Stimulated activated CD8-positive, alpha-beta memory T cell treated with anti-CD3 and anti-CD28 coated beads, Interleukin-2, amount 100 ng/mL, for 1 hour (primary cell): ENCODE data around the gene DAG1.
A peak's percentile ranks its signal among the peaks of the same experiment; 100 is the strongest.

Source experiments
- DNase-seq, 2 donors: peaks; one replicate each; pipeline ENCODE4 v3.0.0-alpha.2; 2020; ENCODE audit warnings: low read depth in 2 of 2

Gene DAG1

DNA sequence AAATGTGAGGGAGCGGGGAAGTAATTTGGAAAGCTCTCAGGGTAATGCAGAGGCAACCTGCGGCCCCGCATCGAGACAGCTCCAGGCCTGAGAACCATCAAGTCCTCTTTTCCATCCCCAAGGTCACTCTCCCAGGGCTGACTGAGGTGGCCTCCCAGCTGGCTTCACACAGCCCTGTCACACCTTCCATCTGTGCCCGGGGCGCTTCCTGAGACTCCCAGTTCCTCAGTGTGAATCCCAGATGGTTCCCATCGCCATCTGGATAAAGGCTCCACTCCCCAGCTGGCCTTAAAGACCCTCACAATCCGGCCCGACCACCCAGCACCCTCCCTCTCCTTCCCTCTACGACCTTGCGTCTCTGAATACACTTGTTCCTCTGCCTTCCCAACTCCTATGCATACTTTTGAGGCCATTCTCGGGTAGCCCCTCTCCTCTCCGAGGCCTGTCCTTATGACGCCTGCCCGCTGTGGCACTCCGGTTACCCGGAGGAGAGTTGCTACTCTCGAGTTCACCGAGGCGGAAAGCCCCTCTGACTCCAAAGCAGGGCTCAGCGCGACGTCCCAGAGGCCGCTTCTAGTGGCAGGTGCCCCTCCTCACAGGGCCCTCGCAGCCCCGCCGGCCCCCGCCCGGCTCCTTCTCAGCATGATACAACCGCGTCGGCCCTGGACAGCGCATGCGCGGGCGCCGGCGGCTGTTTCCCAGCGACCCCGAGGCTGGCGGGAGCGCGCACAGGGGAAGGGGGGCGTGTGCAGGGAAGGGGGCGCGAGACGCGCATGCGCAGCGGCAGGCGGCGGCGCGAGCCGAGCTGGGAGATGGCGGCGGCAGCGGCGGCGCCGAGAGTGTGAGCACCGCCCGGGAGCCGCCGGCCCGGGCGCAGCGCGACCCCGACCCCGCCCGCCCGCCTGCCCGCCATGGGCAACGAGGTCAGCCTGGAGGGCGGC, 83.9 kb downstream of the DAG1 start, which contains the start of gene BSN:
Gene BSN, plus strand, starts transcription at position 786 of the 941 bp plus-strand sequence. Its CDS starts 126 bp downstream, at position 912.
- DNase-seq: peak; percentile 81 to 87

DNA sequence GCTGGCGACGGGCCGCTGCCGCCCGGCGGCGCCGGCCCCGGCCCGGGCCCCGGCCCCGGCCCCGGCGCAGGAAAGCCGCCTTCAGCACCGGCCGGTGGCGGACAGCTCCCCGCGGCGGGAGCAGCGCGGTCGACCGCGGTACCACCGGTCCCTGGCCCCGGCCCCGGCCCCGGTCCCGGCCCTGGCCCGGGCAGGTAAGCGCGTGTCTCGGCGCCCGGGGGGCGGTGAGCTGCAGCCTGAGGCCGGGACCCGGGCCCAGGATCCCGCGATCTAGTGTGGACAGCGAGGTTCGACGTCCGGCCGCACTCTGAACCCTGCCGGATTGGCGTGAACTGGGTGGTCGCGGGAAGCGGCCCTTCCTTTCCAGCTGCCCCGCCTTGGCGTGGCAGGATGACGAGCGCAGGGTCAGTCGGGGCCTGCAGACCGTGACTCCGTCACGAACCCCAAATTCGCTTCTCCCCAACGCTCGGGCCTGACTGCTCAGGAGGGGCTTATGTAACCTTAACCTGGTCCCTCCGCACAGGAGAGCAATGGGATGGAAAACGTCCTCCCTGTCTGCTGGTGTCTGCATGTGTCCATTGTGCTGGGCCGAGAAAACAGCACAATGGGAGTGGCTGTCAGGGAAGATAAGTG, 84.7 kb downstream of the DAG1 start:
- DNase-seq: peak in 1 of 2 donors; percentile 14

DNA sequence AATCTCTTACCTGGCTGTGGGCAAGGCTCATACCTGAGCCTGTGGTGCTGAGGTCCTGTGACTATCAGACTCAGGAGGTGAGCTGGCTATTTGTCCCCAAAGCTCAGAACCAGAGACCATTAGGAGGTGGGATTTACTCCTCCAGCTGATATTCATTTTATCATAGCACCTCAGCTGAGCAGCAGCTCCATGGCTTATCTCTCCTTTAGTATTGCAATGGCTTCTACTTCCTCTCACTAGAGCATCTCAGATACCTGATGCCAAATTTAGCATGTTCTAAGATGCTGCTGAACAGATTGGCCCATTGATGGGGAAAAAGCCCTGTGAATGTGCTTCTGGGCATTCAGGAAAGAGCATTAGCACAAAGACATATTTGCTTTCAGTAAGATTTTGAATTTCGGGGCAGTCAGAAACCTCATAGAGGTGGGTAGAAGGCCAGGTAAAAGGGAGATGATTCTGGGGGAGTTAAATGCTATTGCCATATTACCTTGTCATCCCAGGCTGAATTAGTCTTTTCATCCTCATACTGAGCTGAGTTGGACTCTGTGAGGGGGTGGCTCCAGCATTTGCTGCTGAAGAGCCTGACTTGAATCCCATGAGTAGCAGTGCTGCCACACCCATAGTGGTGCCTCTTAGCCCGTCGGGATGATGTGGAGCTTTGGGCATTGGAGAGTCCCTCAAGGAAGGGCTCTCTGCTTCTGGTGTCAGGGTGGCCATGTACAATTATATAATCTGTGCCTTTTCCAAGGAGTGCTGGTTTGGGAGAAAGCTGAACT, 86.6 kb downstream of the DAG1 start:
- no peak for DNase-seq

DNA sequence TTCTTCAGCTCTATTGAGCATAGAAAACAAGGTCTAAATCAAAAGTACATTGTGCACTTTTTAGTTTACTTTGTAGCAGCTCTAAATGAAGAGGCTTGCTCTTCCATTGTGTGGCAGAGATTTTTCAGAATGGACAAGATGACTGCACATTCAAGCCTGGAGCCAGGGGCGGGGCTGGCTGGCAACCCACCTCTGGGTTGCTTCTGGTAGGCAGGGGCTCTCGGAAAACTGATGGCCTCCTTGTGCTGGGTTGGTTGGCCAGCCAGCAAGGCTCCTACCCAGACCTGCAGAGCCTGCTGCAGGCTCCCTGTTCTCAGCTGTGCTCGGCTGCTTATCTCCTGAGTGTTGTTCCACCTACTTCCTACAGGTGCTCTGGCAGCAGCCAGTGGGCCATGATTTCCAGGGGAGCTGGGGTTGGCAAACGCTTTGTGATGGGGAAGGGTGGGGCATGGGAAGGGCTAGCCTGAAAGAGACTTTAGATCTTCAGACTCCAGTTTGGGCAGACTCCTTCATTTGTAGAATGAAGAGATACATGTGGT, 93.0 kb downstream of the DAG1 start:
- DNase-seq: no peak

DNA sequence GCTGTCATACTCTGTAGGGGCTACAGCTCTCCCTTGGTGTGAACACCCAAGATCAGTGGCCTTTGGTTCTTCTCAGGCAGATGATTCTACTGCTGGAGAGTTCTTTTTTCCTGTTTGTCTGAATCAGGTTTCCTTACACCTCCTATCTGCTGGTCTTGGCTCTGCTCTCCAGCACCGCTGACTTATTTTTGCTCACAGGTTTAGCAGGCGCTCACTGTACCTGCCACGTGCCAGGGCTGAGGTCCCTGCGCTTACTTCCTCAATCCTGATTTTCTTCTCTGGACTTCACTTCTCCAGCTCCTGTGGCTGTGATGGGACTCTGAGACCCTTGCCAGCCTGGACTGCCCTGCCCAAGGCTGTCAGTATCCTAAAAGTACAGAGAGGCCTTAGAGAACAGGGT, 93.7 kb downstream of the DAG1 start:
- no peak for DNase-seq

DNA sequence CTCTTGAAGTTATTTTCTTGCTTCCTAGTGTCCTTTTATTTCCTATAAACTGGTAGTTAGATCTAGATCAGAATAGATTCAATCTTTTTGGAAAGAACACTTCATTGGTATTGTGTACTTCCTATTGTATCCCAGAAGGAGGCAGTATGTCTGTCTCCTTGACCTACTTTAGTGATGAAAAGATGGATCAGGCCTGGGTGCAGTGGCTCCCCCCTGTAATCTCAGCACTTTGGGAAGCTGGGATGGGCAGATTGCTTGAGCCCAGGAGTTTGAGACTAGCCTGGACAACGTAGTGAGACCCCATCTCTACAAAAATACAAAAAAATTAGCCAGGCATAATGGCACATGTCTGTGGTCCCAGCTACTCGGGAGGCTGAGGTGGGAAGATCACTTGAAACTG, 96.2 kb downstream of the DAG1 start:
- no peak for DNase-seq

DNA sequence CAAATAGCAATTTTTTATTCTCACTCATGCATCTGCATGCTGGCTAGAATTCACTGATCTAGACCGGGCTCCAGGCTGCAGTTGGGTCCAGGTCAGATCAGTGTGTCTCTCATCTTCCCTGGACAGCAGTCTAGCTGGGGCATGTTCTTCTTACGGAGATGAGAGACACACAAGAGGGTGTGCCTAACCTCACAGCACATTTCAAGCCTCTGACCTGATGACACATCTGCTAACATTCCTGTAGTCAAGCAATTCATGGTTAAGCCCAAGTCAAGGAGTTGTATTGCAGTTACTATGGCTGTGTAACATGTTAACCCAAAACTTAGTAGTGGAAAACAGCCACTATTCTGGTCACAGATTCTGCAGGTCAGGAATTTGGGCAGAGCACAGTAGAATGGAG, 97.3 kb downstream of the DAG1 start:
- DNase-seq: no peak

DNA sequence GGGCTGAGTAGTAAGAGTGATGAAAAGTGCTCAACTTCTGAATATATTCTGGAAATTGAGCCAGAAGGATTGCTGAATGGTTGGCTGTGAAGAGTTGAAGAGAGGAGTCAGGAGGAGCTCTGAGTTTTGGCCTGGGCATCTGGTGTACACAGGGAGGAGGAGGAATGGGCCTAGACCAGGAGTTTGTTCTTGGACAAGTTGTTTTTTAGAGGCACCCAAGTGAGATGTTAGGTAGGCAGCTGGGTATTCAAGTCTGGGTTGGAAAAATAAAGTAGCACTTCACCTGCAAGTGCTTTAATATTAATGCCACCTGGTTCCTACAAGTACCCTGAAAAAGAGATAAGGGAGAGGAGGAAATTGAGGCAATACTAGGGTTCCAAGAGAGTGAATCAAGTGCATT, 98.9 kb downstream of the DAG1 start:
- no peak for DNase-seq

DNA sequence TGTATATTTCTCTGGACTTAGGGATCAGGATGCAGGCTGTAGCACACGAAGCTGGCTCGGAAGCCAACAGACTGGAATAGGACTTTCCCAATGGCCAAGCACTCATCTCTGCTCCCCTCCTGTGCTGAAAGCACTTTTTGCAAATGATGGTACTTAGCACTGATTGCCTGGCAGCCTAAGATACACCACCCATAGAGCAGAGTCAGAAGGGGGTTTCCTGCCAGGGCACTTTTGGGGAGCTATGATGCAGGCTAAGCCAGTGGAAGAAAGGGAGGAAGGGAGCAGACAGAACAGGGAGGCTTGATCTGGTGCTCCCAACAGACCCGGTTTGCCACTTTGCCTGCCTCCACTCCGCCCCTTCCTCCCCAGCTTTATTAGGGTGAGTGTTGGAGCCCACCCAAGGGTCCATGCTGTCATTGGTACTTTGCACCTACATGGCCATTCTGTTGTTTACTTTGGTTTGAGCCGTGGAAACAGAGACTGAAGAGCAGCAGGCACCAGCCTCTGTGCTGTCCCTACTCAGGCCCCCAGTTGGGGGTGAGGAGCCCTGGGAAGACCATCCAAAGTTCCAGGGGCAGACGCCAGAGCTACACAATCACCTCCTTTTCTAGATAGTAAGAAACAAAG, 100.1 kb downstream of the DAG1 start:
- no peak for DNase-seq

DNA sequence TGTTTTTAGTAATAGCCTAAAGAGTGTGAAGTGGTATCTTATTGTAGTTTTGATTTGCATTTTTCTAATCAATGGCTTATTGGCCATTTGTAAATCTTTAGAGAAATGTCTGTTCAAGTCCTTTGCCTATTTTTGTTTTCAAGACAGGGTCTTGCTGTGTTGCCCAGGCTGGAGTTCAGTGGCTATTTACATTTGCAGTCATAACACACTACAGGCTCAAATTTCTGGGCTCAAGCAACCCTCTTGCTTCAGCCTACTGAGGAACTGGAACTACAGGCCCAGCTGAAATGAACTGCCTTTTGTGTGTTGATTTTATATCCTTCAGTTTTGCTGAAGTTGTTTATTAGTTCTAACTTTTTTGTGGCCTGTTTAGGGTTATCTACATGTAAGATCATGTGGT, 112.1 kb downstream of the DAG1 start:
- DNase-seq: no peak
